HEK293T (cell line): ENCODE results near the gene PLS3.
"Not testable (repeated sequence)": the region's sequence is repeated elsewhere in the genome, so short reads cannot be mapped to it uniquely, and the experiment has no call there.

ENCODE experiments used
- CTCF ChIA-PET: fragments of 350-600 bp; formaldehyde crosslinking; extraction: SDS; loops from one replicate; lab custom pipeline; 2021; ENCODE audit warnings: antibody characterized with exemption, inconsistent platforms; lab: Yijun Ruan, JAX
- POLR2A ChIA-PET: fragments of 350-600 bp; formaldehyde crosslinking; extraction: SDS; loops from one replicate; lab custom pipeline; 2020; ENCODE audit warnings: antibody characterized with exemption, inconsistent platforms; lab: Yijun Ruan, JAX
- DNase-seq: peaks from one replicate; pipeline ENCODE4 v3.0.0; 2012; ENCODE audit warnings: mixed read lengths; ENCODE audit errors: extremely low spot score
- ARNT ChIP-seq: fragments of 450-650 bp; IDR thresholded peaks from 2 replicates; pipeline ENCODE4 v1.6.1; 2017; ENCODE audit warnings: mild to moderate bottlenecking
- BHLHE40 ChIP-seq: fragments of 450-650 bp; IDR thresholded peaks from 2 replicates; pipeline ENCODE4 v1.6.1; 2016; ENCODE audit warnings: mild to moderate bottlenecking, moderate library complexity, borderline replicate concordance
- CTBP1 ChIP-seq: fragments of 450-650 bp; IDR thresholded peaks from 2 replicates; pipeline ENCODE4 v1.6.1; 2016; ENCODE audit warnings: borderline replicate concordance
- ELF4 ChIP-seq: fragments of 450-650 bp; IDR thresholded peaks from 2 replicates; pipeline ENCODE4 v1.6.1; 2017; ENCODE audit warnings: antibody characterized with exemption
- FOXA1 ChIP-seq: fragments of 450-650 bp; IDR thresholded peaks from 2 replicates; pipeline ENCODE4 v1.6.1; 2016; ENCODE audit warnings: mild to moderate bottlenecking
- FOXK2 ChIP-seq: fragments of 450-650 bp; IDR thresholded peaks from 2 replicates; pipeline ENCODE4 v1.6.1; 2016; ENCODE audit warnings: mild to moderate bottlenecking
- FOXM1 ChIP-seq: fragments of 450-650 bp; IDR thresholded peaks from 2 replicates; pipeline ENCODE4 v1.6.1; 2017; ENCODE audit warnings: mild to moderate bottlenecking, borderline replicate concordance
- HDGF ChIP-seq: fragments of 450-650 bp; IDR thresholded peaks from 2 replicates; pipeline ENCODE4 v1.6.1; 2017; ENCODE audit warnings: antibody characterized with exemption, borderline replicate concordance
- L3MBTL2 ChIP-seq: fragments of 450-650 bp; conservative IDR thresholded peaks from 2 replicates; pipeline ENCODE4 v1.6.1; 2016; ENCODE audit warnings: mild to moderate bottlenecking
- LEF1 ChIP-seq: fragments of 450-650 bp; IDR thresholded peaks from 2 replicates; pipeline ENCODE4 v1.6.1; 2017; ENCODE audit warnings: mild to moderate bottlenecking, borderline replicate concordance
- NFRKB ChIP-seq: fragments of 450-650 bp; IDR thresholded peaks from 2 replicates; pipeline ENCODE4 v1.6.1; 2016; ENCODE audit warnings: mild to moderate bottlenecking, moderate library complexity
- SP1 ChIP-seq: fragments of 450-650 bp; IDR thresholded peaks from 2 replicates; pipeline ENCODE4 v1.6.1; 2017
- SUZ12 ChIP-seq: fragments of 450-650 bp; IDR thresholded peaks from 2 replicates; pipeline ENCODE4 v1.6.1; 2016; ENCODE audit warnings: mild to moderate bottlenecking
- TARDBP ChIP-seq: fragments of 450-650 bp; IDR thresholded peaks from 2 replicates; pipeline ENCODE4 v1.6.1; 2016
- ZNF384 ChIP-seq: fragments of 450-650 bp; IDR thresholded peaks from 2 replicates; pipeline ENCODE4 v1.6.1; 2016
- TF ChIP-seq, protein P1 (sequence below): fragments of 450-650 bp; IDR thresholded peaks from 2 replicates; pipeline ENCODE4 v1.6.1; 2016

Gene PLS3

GRCh38 chrX:115616943-115617563 lies 56.1 kb downstream of the PLS3 start:
- ChIA-PET CTCF (no interaction called here), POLR2A (no interaction called here)
- TF ChIP-seq TARDBP (no peak), LEF1 (no peak), L3MBTL2 (no peak), BHLHE40 (no peak), FOXM1 (no peak)
- DNase-seq: no peak

GRCh38 chrX:115622534-115622933 lies 61.6 kb downstream of the PLS3 start:
- ChIA-PET POLR2A (interaction anchor here (1.0 kb wide), 1 partner anchor 64 kb away, joined by 3 read pairs; no protein-coding TSS in a partner anchor), CTCF (interaction anchor here (0.7 kb wide), 1 partner anchor 8 kb away, joined by 3 read pairs; no protein-coding TSS in a partner anchor)
- TF ChIP-seq FOXK2 (no peak), ELF4 (no peak), ZNF384 (no peak), SUZ12 (no peak), HDGF (no peak), TARDBP (no peak), ARNT (no peak), L3MBTL2 (no peak), BHLHE40 (no peak)
- TF ChIP-seq, protein P1, sequence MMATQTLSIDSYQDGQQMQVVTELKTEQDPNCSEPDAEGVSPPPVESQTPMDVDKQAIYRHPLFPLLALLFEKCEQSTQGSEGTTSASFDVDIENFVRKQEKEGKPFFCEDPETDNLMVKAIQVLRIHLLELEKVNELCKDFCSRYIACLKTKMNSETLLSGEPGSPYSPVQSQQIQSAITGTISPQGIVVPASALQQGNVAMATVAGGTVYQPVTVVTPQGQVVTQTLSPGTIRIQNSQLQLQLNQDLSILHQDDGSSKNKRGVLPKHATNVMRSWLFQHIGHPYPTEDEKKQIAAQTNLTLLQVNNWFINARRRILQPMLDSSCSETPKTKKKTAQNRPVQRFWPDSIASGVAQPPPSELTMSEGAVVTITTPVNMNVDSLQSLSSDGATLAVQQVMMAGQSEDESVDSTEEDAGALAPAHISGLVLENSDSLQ: no peak
- no peak for DNase-seq

DNA sequence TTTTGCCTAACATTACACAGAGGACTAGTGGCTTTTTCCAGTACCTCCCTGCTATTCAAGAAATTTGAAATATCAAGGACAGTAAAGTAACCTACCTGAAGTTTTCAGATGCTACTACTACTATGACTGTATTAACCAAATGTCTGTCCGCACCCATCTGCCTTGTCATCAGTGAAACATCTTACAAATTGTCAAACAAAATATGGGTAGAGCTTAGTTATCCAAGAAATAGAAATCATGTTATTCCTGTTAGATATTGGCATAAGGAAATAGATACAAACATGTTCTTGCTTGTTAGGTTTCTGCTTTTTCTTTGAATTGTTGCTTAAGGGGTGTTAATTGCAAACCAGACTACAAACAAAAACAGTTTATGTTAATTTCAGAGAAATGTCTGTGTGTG lies 63.9 kb downstream of the PLS3 start:
- TF ChIP-seq ZNF384 (no peak), ARNT (no peak), FOXM1 (no peak)
- ChIA-PET CTCF (no interaction called here), POLR2A (interaction anchor here (1.0 kb wide), 1 partner anchor 64 kb away, joined by 3 read pairs; the partner anchor contains the start of gene PLS3)
- DNase-seq: no peak

DNA sequence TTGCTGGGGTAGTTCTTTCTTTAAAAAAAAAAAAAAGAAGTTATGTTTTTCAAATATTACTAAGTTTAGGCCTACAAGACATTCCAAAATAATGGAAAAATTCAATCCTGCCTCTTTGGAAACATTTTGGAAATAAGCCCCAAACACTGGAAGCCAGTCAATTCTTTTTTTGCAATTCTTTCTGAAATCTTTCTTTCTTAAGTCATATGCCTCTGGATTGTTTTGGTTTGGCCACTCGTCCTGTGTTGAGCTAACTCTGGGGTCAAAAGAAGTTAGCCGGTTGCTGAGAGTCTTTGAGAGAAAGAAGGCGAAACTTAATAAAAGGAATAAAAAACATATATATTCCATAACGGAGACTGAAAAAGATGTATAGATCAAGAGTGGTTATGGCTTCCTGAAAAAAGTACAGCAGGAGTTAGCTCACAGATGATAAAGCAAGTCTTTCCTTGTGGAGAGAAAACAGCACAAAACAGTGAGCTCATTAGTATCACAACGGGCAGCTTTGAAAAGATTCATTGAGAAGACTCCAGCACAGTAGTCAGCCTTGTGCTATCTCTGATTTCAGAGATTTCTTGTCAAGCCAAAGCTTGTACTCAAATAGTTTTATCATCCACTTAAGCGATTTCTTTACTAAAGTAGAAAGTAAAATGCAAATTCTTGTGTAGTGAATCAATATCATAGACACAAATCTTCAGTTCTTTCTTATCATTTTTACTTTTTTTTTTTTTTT lies 64.8 kb downstream of the PLS3 start:
- CTCF ChIA-PET: no interaction called here
- POLR2A ChIA-PET: interaction anchor here (1.0 kb wide), 1 partner anchor 65 kb away, joined by 3 read pairs; the partner anchor contains the start of gene PLS3
- TF ChIP-seq SP1 (no peak), FOXK2 (no peak), ELF4 (no peak), SUZ12 (no peak), TARDBP (no peak), FOXM1 (no peak)
- no peak for DNase-seq

DNA sequence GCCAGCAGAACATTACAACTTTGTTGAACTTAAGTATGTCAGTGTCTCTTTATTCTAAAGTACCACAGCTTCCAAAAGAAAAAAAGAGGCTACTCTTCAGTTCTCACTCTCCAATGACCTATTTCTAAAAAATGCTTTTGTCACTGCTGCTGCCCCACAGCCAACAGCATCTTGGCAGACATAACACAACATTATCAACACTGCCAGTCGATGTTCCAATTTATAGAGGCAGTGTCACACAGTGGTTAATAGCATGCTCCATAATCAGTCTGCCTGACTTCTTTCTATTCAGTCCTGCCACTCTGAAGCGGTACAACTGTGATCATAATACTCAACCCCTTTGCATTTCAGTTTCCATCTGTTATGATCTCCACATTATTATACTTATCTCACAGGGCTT lies 69.2 kb downstream of the PLS3 start:
- POLR2A ChIA-PET: no interaction called here
- no peak for DNase-seq
- CTCF ChIA-PET: no interaction called here
- TF ChIP-seq ZNF384: no peak
- TF ChIP-seq TARDBP: no peak
- TF ChIP-seq CTBP1: no peak
- TF ChIP-seq ELF4: no peak
- no peak for TF ChIP-seq L3MBTL2
- TF ChIP-seq FOXM1: no peak
- TF ChIP-seq NFRKB: no peak
- TF ChIP-seq SP1: no peak
- no peak for TF ChIP-seq HDGF
- TF ChIP-seq, protein P1: no peak
- TF ChIP-seq BHLHE40: no peak
- TF ChIP-seq ARNT: no peak
- no peak for TF ChIP-seq SUZ12
- no peak for TF ChIP-seq LEF1

GRCh38 chrX:115632455-115632854 lies 71.5 kb downstream of the PLS3 start:
- TF ChIP-seq FOXA1 (no peak), FOXK2 (no peak), SP1 (no peak), ELF4 (no peak), SUZ12 (no peak), ARNT (no peak), BHLHE40 (no peak), L3MBTL2 (no peak), ZNF384 (no peak)
- TF ChIP-seq, protein P1: no peak
- POLR2A ChIA-PET: no interaction called here
- CTCF ChIA-PET: interaction anchor here (0.7 kb wide), 1 partner anchor 40 kb away, joined by 3 read pairs; no protein-coding TSS in a partner anchor
- DNase-seq: no peak

DNA sequence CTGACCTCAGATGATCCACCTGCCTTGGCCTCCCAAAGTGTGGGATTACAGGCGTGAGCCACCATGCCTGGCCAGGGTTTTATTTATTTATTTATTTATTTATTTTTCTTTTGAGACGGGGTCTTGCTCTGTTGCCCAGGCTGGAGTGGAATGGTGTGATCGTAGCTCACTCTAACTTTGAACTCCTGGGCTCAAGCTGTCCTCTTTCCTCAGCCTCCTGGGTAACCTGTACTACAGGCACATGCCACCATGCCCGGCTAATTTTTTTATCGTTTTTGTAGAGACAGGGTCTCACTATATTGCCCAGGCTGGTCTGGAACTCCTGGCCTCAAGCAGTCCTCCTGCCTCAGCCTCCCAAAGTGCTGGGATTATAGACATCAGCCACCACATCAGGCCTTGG lies 72.4 kb downstream of the PLS3 start:
- CTCF ChIA-PET, DNase-seq, POLR2A ChIA-PET: not testable (repeated sequence)
